ENCODE results near the gene MYO10.

DNA sequence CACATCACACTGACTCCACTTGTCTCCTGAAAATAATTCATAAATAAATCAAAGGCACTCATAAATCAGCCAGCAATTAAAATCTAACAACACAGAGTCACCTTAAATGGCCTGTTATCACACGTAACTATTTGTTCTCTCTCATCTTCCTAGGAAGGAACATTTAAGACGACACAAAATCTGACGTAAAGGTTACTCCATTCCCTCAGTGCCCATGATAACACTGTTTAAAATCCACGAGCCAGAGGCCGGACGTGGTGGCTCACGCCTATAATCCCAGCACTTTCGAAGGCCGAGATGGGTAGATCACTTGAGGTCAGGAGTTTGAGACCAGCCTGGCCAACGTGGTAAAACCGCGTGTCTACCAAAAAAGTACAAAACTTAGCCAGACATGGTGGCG, 56.4 kb downstream of the MYO10 start:
- TF ChIP-seq, protein P1, sequence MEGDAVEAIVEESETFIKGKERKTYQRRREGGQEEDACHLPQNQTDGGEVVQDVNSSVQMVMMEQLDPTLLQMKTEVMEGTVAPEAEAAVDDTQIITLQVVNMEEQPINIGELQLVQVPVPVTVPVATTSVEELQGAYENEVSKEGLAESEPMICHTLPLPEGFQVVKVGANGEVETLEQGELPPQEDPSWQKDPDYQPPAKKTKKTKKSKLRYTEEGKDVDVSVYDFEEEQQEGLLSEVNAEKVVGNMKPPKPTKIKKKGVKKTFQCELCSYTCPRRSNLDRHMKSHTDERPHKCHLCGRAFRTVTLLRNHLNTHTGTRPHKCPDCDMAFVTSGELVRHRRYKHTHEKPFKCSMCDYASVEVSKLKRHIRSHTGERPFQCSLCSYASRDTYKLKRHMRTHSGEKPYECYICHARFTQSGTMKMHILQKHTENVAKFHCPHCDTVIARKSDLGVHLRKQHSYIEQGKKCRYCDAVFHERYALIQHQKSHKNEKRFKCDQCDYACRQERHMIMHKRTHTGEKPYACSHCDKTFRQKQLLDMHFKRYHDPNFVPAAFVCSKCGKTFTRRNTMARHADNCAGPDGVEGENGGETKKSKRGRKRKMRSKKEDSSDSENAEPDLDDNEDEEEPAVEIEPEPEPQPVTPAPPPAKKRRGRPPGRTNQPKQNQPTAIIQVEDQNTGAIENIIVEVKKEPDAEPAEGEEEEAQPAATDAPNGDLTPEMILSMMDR (IDR thresholded peaks at IDR 0.05), result no peak
- no peak for TF ChIP-seq POLR2AphosphoS5 (IDR thresholded peaks at IDR 0.05)
- no peak for TF ChIP-seq POLR2A (IDR thresholded peaks at IDR 0.05)
- TF ChIP-seq EP300 (IDR thresholded peaks at IDR 0.05), result no peak

All from upper lobe of left lung (tissue), 4 donors.